OCI-LY7 (cell line): ENCODE measurements around the gene FOXP1. TPM values are rescaled to one million over a fixed set of nuclear protein-coding genes. Genes with fewer than 3 reads are reported as not detected.

Experiments used
- BruUV-seq: library from RNA; stranded (reverse); fragments of 400-500 nt; replicated peaks from 2 replicates; lab custom pipeline; 2021; lab: Mats Ljungman, UMichigan
- CTCF ChIA-PET: fragments of 300-600 bp; sonication (Branson Sonifier 250); formaldehyde crosslinking; loops from one replicate; lab custom pipeline; 2022; ENCODE audit warnings: antibody characterized with exemption; ENCODE audit not compliant: unreplicated experiment; lab: Charles Lee
- POLR2A ChIA-PET: fragments of 300-600 bp; sonication (Branson Sonifier 250); formaldehyde crosslinking; loops from one replicate; lab custom pipeline; 2022; ENCODE audit warnings: antibody characterized with exemption; lab: Charles Lee
- DNase-seq: peaks from one replicate; pipeline ENCODE4 v3.0.0-alpha.2; 2015; ENCODE audit warnings: low spot score
- H2AFZ ChIP-seq: fragments of 200-600 bp; sonication (generic), shearing (Covaris generic); 2 replicates; pipeline ENCODE4 v1.6.1; 2014; ENCODE audit warnings: mild to moderate bottlenecking, antibody characterized with exemption, low read length, moderate library complexity
- H3K27ac ChIP-seq: fragments of 200-600 bp; sonication (generic); 2 replicates; pipeline ENCODE4 v1.5.1; 2014; ENCODE audit warnings: mixed run types, low read depth, mild to moderate bottlenecking, moderate library complexity, low read length, inconsistent platforms; ENCODE audit not compliant: poor library complexity, severe bottlenecking
- H3K36me3 ChIP-seq: fragments of 200-600 bp; sonication (generic); 2 replicates; pipeline ENCODE4 v1.6.1; 2014; ENCODE audit warnings: mild to moderate bottlenecking, antibody characterized with exemption, low read length, moderate library complexity, mixed read lengths; ENCODE audit not compliant: insufficient read depth
- H3K4me1 ChIP-seq: fragments of 200-600 bp; sonication (generic); 2 replicates; pipeline ENCODE4 v1.5.1; 2014; ENCODE audit warnings: mild to moderate bottlenecking, low read length; ENCODE audit not compliant: insufficient read depth, poor library complexity, severe bottlenecking
- H3K4me2 ChIP-seq: fragments of 200-600 bp; sonication (generic); 2 replicates; pipeline ENCODE4 v1.6.1; 2014; ENCODE audit warnings: mild to moderate bottlenecking, low read length
- H3K4me3 ChIP-seq: fragments of 200-600 bp; sonication (generic); 2 replicates; pipeline ENCODE4 v1.5.1; 2014; ENCODE audit warnings: mild to moderate bottlenecking, low read depth, low read length; ENCODE audit not compliant: poor library complexity, severe bottlenecking
- H3K79me2 ChIP-seq: fragments of 200-600 bp; sonication (generic); 2 replicates; pipeline ENCODE4 v1.6.1; 2016; ENCODE audit warnings: low read depth, mild to moderate bottlenecking, low read length, moderate library complexity, mixed read lengths; ENCODE audit not compliant: insufficient read depth
- H3K9me2 ChIP-seq: fragments of 200-600 bp; sonication (generic); 2 replicates; pipeline ENCODE4 v1.6.1; 2016; ENCODE audit warnings: mild to moderate bottlenecking, low read length, mixed read lengths; ENCODE audit not compliant: insufficient read depth
- H3K9me3 ChIP-seq: fragments of 200-600 bp; sonication (generic); 2 replicates; pipeline ENCODE4 v1.6.1; 2014; ENCODE audit warnings: mild to moderate bottlenecking, mixed run types, low read length, mixed read lengths
- H4K20me1 ChIP-seq: fragments of 200-600 bp; sonication (generic); 2 replicates; pipeline ENCODE4 v1.6.1; 2014; ENCODE audit warnings: mild to moderate bottlenecking, antibody characterized with exemption, low read length, moderate library complexity, mixed read lengths; ENCODE audit not compliant: insufficient read depth
- EZH2phosphoT487 ChIP-seq: fragments of 200-600 bp; sonication (generic); IDR thresholded peaks from 2 replicates; pipeline ENCODE4 v1.6.1; 2018; ENCODE audit warnings: low read depth, borderline replicate concordance, mild to moderate bottlenecking, mixed run types, antibody characterized with exemption, low read length, moderate library complexity, mixed read lengths
- intact Hi-C: fragments of 100-400 bp; cut with micrococcal nuclease; formaldehyde crosslinking; loops from one replicate; pipeline ENCODE4 v1.10.0; 2022; ENCODE audit not compliant: unreplicated experiment
- total RNA-seq, 2 experiments: library from RNA; depleted of rRNA in 1 of 2; stranded (reverse); fragments of >200 nt in 1 of 2; shearing (Covaris generic) in 1 of 2; gene quantifications; 2 replicates each; pipeline ENCODE4 v1.2.3, GENCODE V29; 2014 to 2022
- TF ChIP-seq, protein P1 (sequence below): fragments of 200-600 bp; sonication (generic); conservative IDR thresholded peaks from 2 replicates; pipeline ENCODE4 v1.5.1; 2014; ENCODE audit warnings: mild to moderate bottlenecking, antibody characterized with exemption, low read length, moderate library complexity, mixed read lengths

Gene FOXP1
- total RNA-seq, 2 experiments from 2014 or later, result 87.3 to 151 TPM

DNA sequence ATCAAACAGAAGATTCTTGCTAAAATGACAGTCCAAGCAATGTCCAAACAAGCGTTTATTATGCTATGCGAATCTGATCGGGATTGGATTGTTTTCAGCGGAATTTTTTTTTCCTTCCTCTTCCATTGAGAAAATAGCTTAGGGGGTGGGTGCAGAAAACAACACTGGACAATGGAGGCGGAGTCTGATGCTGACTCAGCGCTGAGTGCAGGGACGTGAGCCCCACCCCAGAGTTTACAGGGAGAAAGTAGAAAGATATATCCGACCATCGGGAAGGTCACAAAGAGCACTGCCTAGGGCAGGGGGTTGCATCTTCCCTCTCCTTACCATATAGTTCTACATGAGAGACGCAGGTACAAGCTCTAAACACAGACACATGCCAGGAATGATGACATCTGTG, 117.0 kb downstream of the FOXP1 start:
- no TSS peak for BruUV-seq
- CTCF ChIA-PET, result no interaction called here

DNA sequence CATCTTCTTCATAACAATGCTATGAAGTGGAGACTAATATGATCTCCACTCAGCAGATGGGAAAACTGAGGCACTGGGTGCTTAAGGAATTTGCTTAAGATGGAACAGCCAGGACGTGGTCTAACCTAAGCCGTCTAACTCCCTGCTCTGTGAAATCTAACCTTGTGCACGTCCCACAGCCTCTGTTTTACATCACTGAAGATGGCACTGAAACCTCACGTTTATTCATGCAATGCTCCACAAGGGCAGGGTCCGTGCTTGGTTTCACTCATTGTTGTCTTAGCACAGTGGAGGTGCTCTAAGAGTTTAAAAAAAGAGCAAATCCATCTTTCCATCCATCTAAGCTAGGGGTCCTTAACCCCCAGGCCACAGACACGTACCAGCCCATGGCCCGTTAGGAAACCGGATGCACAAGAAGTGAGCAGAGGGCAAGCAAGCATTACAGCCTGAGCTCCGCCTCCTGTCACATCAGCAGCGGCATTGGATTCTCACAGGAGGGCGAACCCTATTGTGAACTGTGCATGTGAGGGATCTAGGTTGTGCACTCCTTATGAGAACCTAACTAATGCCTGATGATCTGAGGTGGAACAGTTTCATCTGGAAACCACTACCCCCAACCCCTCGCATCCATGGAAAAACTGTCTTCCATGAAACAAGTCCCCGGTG, 118.0 kb downstream of the FOXP1 start:
- Histone ChIP-seq H3K4me3 (no peak overlapping the region), H3K27ac (no peak overlapping the region), H3K4me2 (no peak overlapping the region), H3K9me3 (no peaks in the 10 kb centered on the region), H3K36me3 (peaks cover 6% of the 10 kb centered on the region; the same call in 1 of the 2 replicates), H4K20me1 (0 out of 2 replicates have a peak, but pooled peaks cover 4% of the 10 kb centered on the region), H3K4me1 (no peaks in the 10 kb centered on the region), H3K79me2 (no peaks in the 10 kb centered on the region), H2AFZ (no peak overlapping the region), H3K9me2 (no peaks in the 10 kb centered on the region)
- no TSS peak for BruUV-seq
- CTCF ChIA-PET, result interaction anchor here (0.6 kb wide), 1 partner anchor 40 kb away, joined by 3 read pairs; no protein-coding TSS in a partner anchor
- intact Hi-C loops, result no loop called here
- DNase-seq, result no peak
- POLR2A ChIA-PET, result interaction anchor here (1.1 to 1.4 kb wide), 2 partner anchors 11 to 43 kb away, joined by 3 read pairs; no protein-coding TSS in a partner anchor
- TF ChIP-seq, protein P1, sequence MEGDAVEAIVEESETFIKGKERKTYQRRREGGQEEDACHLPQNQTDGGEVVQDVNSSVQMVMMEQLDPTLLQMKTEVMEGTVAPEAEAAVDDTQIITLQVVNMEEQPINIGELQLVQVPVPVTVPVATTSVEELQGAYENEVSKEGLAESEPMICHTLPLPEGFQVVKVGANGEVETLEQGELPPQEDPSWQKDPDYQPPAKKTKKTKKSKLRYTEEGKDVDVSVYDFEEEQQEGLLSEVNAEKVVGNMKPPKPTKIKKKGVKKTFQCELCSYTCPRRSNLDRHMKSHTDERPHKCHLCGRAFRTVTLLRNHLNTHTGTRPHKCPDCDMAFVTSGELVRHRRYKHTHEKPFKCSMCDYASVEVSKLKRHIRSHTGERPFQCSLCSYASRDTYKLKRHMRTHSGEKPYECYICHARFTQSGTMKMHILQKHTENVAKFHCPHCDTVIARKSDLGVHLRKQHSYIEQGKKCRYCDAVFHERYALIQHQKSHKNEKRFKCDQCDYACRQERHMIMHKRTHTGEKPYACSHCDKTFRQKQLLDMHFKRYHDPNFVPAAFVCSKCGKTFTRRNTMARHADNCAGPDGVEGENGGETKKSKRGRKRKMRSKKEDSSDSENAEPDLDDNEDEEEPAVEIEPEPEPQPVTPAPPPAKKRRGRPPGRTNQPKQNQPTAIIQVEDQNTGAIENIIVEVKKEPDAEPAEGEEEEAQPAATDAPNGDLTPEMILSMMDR, result no peak
- TF ChIP-seq EZH2phosphoT487, result no peak

More for the DNA sequence above, 117.0 kb downstream of the FOXP1 start:
- no peak overlapping the region for H3K4me2 ChIP-seq
- H3K4me1 ChIP-seq, result no peaks in the 10 kb centered on the region
- POLR2A ChIA-PET, result interaction anchor here (0.7 to 1.4 kb wide), 4 partner anchors 12 to 347 kb away, joined by 3 read pairs; no protein-coding TSS in a partner anchor
- H4K20me1 ChIP-seq, result 0 out of 2 replicates have a peak, but pooled peaks cover 4% of the 10 kb centered on the region
- no peak overlapping the region for H3K4me3 ChIP-seq
- H3K9me3 ChIP-seq, result no peaks in the 10 kb centered on the region
- intact Hi-C loops, result no loop called here
- no peaks in the 10 kb centered on the region for H3K9me2 ChIP-seq
- H3K27ac ChIP-seq, result no peak overlapping the region
- H2AFZ ChIP-seq, result no peak overlapping the region
- TF ChIP-seq EZH2phosphoT487, result no peak
- TF ChIP-seq, protein P1, result no peak
- peaks cover under 1% of the 10 kb centered on the region; the same call in 1 of the 2 replicates for H3K36me3 ChIP-seq
- no peaks in the 10 kb centered on the region for H3K79me2 ChIP-seq
- DNase-seq, result no peak

DNA sequence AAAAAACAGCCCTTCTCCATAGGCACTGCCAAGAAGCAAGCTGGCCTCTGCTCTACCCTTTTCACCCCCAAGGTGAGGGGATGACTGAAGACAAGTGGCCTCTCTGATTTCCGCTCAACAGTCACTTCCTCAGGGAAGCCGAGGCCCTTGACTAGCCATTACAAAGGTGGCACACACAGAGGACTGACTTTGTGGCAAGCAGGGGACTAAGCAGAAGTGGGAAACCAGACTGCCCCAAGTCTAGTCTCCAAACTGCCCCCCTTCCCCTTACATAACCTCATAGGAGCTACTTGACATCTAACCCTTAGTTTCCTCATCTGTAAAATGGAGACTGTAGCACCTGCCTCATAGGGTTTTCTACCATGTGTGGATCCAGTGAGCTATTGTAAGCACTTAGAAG, 118.9 kb downstream of the FOXP1 start:
- TF ChIP-seq EZH2phosphoT487, result no peak
- TF ChIP-seq, protein P1, result no peak
- CTCF ChIA-PET, result interaction anchor here (0.6 kb wide), 1 partner anchor 39 kb away, joined by 3 read pairs; no protein-coding TSS in a partner anchor
- Histone ChIP-seq H3K27ac (no peak overlapping the region), H3K4me1 (no peaks in the 10 kb centered on the region), H3K79me2 (no peaks in the 10 kb centered on the region), H4K20me1 (0 out of 2 replicates have a peak, but pooled peaks cover 4% of the 10 kb centered on the region), H3K4me3 (no peak overlapping the region), H2AFZ (no peak overlapping the region), H3K9me2 (no peaks in the 10 kb centered on the region), H3K4me2 (no peak overlapping the region), H3K36me3 (peaks cover 7% of the 10 kb centered on the region; the same call in 1 of the 2 replicates), H3K9me3 (no peaks in the 10 kb centered on the region)
- POLR2A ChIA-PET, result interaction anchor here (0.6 kb wide), 1 partner anchor 30 kb away, joined by 4 read pairs; no protein-coding TSS in a partner anchor
- no peak for DNase-seq
- no TSS peak for BruUV-seq
- intact Hi-C loops, result no loop called here
